DMS 273 treated with DMSO at 0.1 percent for 48 hours (cell line): Measurements from ENCODE around the gene SNAI3.

Experiments
- DNase-seq: peaks from one replicate; lab custom pipeline; 2025; lab: John Stamatoyannopoulos, UW

Gene SNAI3

DNA sequence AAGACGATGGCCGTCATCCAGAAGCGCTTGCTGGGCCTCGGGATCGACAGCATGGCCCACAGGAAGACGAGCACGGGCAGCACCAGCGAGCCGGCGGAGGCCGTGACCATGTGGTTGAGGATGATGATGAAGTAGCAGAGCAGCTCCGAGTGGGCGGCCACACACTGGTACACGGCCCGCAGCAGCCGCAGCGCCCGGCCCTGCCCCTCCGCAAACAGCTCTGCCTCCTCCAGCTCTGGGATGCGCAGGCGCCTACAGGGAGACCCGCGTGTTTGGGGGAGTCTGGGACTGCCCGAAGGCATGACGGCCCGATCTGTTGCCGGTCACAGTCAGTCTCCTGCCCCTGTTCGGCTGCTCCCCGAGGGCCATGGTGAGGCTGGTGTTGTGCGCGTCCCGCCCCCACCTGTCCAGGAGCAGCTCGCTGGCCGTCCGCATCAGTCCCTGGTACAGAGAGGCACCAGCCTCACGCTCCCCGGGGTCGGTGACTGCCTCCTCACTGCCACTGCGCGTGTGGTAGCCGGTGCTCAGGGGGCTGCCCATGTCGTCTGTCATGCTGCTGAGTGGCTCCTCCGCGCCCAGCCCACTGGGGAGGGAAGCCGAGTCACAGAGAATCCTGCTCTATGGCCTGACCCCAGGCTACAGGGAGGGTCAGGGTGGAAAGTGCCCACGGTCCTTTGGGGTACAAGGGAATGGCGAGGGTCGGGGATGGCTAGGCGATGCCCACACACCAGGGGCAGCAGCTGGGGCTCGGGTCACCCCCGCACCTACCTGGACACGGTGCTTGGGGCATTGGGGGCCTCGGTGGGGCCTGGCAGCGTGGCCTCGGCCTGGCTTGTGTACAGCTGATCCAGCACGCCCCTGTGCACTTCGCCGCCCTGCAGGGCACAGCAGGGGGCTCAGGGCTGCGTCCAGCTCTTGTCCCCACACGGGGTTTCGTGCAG, 35.8 kb upstream of the SNAI3 start:
- DNase-seq, result no peak

DNA sequence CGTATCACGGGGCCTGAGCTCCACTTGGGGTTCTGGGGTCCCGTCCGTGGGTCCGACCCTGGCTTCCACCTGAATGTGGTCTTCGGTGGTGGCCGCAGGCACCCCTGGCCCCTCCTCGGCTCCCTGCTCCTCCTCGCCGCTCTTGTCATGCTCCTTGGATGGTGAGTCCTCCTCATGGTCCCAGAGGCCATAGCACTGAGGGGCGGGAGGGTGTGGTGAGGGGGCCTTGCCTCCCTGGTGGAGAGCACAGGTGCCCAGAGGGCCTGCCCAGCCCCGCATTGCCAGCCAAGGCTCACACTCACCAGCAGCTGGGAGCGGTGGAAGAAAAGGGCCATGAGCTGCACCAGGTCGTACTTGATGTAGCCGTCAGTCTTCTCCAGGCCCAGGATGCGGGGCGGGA, 34.9 kb upstream of the SNAI3 start:
- no peak for DNase-seq

DNA sequence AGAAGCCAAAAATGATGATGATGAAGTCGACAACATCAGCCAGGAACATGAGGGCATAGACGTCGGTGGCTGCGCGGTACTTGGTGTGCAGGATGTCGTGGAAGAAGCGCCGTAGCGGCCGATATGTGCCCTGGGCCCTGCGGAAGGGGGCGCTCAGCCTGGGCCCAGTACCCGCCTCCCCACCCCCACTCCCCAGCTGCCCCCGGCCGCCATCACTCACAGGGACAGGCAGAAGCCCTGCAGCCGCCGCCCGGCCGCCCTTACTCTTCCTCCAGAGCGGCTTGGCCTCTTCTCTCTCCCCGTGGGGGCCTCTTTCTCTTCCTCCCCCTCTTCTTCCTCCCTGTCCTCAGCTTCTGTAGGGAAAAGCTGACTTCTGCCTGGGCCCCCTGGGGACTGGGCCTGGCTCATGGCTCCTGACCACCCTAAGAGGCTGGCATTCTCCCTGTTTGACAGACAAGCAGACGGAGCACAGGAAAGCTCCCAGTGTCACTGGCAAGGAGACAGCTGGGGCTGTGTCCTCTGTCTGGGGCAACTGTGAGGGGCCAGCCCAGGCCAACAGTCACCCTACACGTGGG, 34.2 kb upstream of the SNAI3 start:
- no peak for DNase-seq

DNA sequence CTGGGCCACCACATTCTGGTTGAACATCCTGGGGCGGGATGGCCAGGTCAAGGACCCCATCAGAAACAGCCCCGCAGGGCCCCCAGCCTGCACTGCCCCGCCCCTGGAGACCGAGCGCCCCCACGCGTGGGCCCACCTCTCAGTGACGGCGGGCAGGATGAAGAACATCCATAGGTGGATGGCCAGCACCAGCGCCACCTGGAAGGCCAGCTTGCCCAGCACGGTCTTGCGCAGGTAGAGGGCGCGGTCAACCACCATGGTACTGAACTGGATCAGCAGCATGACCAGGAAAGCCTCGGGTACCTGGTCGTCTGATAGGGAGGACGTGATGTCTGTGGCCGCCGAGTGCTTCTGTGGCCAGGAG, 33.6 kb upstream of the SNAI3 start:
- no peak for DNase-seq

GRCh38 chr16:88719267-88719932, 33.1 kb upstream of the SNAI3 start:
- no peak for DNase-seq

GRCh38 chr16:88718178-88718577, 31.9 kb upstream of the SNAI3 start:
- DNase-seq, result no peak

GRCh38 chr16:88716601-88717001, 30.3 kb upstream of the SNAI3 start:
- no peak for DNase-seq

DNA sequence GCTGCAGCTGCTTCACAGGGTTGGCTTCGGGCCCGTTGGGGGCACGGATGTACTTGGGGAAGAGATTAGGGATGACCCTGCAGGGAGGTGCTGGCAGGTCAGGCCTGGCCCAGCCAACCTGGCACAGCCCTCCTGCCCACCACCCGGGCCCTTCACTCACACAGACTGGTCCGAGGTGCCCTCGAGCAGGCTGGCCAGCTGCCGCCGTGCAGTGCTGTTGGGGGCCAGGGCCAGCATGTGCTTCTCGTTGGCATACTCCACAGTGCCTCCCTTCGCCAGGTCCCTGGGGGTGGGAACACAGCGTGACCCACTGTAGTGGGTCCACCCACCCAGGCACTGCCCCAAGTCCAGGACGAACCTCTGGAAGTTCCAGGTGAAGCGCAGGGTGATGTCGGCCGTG, 29.9 kb upstream of the SNAI3 start:
- no peak for DNase-seq

GRCh38 chr16:88715312-88716190, 29.2 kb upstream of the SNAI3 start:
- DNase-seq, result no peak

GRCh38 chr16:88714420-88715302, 28.4 kb upstream of the SNAI3 start:
- DNase-seq, result no peak

GRCh38 chr16:88713568-88714419, 27.5 kb upstream of the SNAI3 start:
- DNase-seq, result no peak

GRCh38 chr16:88713054-88713453, 26.7 kb upstream of the SNAI3 start:
- no peak for DNase-seq

- no peak for DNase-seq
These were observed 26.2 kb upstream of the SNAI3 start for GRCh38 chr16:88712362-88712979.

DNA sequence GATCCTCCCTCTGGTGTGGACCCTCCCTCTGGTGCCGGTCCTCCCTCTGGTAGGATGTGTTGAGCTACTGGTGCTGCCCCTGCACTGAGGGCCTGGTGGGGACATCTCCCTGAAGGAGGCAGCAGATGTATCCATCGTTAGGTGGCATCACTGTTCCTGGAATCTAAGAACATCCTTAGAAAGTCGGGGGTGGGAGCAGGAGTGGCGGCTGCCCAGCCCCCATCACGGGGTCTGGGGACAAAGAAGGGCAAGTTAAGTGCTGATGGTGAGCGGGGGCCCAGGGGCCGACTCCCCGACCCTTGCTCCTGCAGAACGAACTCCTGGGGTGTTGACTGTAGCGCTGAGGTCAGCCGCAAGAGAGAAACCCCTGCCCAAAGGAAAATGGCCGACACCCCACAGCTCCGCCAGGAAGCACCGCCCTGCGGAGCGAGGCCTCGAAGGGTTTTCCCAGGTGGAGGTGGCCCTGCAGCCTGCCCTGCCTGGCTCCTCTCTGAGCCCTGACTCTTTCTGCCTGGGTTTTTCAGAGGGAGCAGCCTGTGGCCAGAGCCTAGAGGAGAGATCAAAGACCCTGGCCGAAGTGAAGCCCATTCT, 25.5 kb upstream of the SNAI3 start:
- DNase-seq, result no peak

DNA sequence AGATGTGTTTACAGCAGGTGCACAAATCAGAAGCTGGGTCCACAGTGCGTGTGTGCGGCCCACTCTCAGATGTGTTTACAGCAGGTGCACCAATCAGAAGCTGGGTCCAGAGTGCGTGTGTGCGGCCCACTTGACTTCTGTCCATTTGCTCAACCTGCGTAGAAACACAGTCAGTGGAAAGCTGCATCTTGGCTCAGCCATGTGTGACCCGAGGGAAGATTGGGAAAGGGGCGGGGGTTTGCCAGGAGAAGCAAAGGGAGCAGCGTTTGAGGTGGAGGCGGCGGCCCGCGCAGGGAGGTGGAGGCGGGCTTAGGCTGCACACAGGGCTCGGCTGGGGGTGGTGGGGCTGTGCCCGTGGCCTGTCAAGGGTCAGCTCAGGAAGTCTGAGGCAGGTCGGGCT, 24.2 kb upstream of the SNAI3 start:
- DNase-seq, result no peak

- DNase-seq, result no peak
These were observed 20.9 kb upstream of the SNAI3 start for GRCh38 chr16:88706965-88707826.

DNA sequence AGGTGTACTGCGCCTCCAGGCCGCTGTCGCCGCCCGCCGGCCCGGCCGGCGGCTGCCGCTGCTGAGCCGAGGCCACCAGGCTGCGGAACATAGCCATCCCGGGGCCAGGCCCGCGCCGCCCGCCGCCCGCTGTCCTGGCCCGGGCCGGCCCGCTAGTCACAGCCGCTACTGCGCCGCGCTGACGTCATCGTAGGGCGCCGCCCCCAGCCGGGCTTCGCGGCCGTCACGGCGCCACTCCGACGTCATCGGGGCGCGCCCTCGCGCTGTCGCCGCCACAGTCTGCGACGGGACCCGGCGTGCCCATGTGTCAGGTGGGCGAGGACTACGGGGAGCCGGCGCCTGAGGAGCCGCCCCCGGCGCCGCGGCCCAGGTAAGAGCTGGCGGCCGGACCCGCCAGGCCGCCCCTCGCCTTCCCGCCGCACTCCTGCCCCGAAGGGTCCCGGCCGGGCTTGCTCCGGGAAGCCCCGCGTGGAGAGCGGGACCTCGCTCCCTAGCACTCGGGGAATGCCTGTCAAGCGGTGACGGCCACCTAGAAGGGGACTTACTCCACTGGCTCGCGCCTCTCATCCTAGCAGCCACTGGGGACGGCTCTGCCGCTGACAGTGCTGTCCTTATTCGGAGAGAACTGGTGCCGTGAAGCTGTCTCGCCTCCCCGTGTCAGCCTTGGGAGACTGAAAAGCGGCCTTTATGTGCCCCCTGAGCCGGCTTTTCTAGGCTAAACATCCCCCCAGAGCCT, 20.1 kb upstream of the SNAI3 start, which contains the start of the genes CTU2 and RNF166:
CTU2 (plus strand) TSS at position 275 of the 736 bp plus-strand sequence; CDS start at position 303, 28 bp downstream.
RNF166 (minus strand) TSS at position 180 of the 736 bp plus-strand sequence; CDS start at position 97, 83 bp downstream.
- DNase-seq, result peak; percentile 29
